OCI-M1 (cell line): ENCODE data around the gene NKX2-2.

ENCODE experiments used
- DNase-seq: peaks from one replicate; lab custom pipeline; 2025; lab: John Stamatoyannopoulos, UW

The NKX2-2 gene

DNA sequence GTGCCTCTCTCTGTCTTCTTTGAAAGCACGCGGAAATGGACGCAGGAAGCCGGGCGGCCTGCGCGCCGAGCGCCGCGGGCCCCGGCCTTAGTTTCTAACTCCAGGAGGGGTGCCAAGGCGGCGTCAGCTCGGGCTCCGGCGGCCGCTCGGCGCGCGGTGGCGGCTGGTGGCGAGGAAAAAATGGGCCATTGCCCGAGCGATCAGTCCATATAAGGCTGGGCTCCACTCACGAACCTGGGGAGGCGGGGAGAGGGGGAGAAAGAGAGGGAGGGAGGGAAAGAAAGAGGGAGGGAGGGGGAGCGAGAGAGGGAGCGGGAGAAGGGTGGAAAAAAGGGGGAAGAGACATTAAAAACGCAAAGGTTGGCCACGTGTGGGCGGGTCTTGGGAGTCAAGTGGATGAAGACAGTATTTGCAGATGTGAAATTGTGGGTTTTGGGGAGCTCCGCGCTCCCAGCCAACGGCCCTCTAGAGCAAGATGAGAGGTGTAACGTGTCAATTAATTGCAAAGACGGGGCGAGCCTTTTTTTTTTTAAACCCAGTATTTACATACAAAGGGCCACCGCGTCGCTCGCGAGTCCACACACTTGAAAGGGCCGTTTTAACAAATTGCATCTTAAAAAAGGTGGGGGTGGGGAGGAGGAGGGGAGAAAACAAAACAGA is at the start of gene NKX2-2:
TSS of gene NKX2-2 (minus strand) at position 184 of the 660 bp plus-strand sequence. CDS start 395 bp downstream, outside the sequence.
- no peak for DNase-seq

GRCh38 chr20:21562656-21563055 is 48.8 kb upstream of the NKX2-2 start:
- no peak for DNase-seq

DNA sequence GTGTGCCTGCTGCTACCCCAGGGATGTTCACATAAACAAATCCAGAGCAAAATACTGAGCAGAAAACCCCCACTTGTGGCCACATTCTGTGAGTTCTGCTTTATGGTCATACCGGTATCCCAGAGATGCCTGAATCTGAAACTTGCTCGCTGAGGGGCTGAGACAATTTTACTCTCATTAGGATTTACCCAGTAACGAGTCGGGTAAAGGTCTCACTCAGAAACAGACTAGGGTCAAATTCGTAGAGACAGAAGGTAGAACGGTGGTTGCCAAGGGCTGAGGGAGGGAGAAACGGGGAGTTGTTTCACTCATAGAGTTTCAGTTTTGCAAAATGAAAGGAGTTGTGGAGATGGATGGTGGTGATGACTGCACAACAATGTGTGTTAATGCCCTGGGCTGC is 45.4 kb upstream of the NKX2-2 start:
- no peak for DNase-seq

GRCh38 chr20:21557241-21558020 is 43.6 kb upstream of the NKX2-2 start:
- DNase-seq: no peak

- DNase-seq: no peak
Observed at GRCh38 chr20:21556398-21556797, 42.5 kb upstream of the NKX2-2 start.

- no peak for DNase-seq
Observed at GRCh38 chr20:21555470-21556120, 41.7 kb upstream of the NKX2-2 start.

GRCh38 chr20:21554985-21555384 is 41.1 kb upstream of the NKX2-2 start:
- no peak for DNase-seq

GRCh38 chr20:21554376-21554890 is 40.6 kb upstream of the NKX2-2 start:
- DNase-seq: no peak

DNA sequence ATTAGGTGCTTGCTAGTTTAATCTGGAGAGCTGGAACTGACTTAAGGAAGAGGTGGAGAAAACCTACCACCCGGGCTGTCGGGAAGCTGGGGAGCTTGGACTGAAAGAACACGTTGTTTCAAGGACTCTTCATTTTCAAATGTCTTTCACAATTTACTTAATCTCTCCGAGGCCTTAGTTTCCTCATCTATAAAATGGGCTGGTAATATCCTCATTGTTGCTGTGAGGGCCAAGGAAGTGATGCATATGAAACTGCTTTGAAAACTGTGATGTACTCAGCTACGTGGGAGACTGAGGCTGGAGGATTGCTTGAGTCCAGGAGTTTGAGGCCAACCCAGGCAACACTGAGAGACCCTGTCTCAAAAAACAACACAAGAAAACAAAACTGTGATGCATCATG is 36.7 kb upstream of the NKX2-2 start:
- no peak for DNase-seq

- no peak for DNase-seq
Observed at GRCh38 chr20:21548390-21549035, 34.6 kb upstream of the NKX2-2 start.

DNA sequence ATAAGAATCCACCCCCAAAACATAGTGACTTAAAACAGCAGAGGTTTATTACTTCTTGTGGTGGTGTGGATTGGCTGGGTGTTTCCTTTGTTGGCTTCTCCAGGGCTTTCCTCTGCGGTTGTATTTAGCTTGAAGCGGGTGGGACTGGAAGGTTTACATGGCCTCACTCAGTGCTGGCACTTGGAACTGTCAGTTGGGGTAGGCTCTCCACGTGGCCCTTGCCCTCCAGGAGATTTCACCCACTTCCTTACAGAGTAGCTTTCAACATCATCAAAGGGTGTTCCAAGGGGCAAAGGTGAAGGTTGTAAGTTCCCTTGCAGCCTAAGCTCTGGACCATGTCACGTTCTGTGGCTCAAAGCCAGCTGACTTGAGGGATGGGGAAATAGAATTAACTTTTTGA is 32.5 kb upstream of the NKX2-2 start:
- no peak for DNase-seq

DNA sequence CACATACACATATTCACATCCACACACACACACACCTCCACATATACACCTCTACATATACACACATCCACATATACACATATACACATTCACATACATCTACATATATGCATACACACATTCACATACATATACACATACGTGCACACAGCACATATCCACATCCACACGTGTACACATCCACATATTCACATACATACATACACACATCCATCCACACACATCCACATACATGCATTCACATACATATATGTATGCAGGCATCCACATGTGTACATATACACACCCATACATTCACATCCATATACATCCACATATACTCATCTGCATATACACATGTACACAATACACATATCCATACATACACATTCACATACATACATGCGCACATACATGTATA is 25.6 kb upstream of the NKX2-2 start:
- no peak for DNase-seq

DNA sequence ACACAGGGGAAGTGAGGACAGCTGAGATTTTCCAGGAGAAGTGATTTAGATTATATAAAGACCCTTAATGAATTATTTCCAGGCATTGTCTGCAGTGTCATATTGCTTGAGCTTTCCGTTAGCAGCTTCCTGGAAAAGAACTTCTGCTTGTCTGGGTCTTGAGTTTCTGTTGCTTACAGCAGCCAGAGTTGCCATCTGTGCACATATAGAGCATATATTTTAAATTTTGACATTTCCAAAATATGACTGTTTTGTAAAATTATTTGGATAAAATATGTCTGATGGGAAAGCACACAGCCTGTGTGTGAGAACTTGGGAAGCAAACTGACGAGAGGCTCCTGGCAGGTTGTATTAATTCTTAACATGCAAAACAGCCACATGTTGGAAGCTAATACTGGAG is 21.0 kb upstream of the NKX2-2 start:
- DNase-seq: no peak

- no peak for DNase-seq
Observed at GRCh38 chr20:21534453-21534852, 20.6 kb upstream of the NKX2-2 start.

GRCh38 chr20:21529863-21530262 is 16.0 kb upstream of the NKX2-2 start:
- peak; percentile 3 for DNase-seq

- no peak for DNase-seq
Observed at GRCh38 chr20:21528870-21529269, 15.0 kb upstream of the NKX2-2 start.

DNA sequence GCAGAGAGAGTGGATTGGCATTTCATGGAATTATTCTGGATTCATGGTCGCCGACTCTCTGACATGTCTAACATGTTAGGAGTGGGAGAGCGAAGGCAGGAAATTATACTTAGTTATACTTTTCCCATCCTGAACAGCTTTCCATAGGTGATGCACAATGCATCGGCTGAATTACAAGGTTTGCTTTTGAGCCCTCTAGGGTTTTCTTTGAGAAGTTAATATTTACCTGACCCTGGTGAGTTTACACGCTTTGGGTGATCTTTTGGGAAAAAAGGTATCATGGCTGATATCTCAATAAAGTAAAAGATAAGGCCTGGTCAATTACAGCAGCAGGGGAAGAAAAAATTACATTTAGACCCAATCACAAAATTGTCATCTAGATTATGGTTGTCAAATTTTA is 14.0 kb upstream of the NKX2-2 start:
- DNase-seq: no peak

DNA sequence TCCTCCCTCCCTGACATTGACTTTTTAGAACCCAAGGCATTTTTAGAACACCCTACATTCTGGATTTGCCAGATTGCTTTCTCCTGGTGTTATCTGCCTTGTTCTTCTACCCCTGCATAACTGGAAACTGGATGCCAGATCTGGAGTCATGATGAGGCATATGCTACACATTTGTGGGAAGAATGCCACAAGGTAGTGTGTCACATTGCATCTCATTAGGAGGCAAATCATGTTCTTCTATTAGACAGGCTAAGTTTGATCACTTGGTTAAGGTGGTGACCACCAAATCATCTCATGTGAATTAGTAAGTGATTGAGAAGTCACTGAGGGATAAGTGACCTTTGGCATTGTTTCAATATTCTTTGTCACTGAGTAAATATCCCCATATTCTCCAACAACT is 12.9 kb upstream of the NKX2-2 start:
- DNase-seq: no peak

GRCh38 chr20:21523895-21524294 is 10.0 kb upstream of the NKX2-2 start:
- DNase-seq: no peak

DNA sequence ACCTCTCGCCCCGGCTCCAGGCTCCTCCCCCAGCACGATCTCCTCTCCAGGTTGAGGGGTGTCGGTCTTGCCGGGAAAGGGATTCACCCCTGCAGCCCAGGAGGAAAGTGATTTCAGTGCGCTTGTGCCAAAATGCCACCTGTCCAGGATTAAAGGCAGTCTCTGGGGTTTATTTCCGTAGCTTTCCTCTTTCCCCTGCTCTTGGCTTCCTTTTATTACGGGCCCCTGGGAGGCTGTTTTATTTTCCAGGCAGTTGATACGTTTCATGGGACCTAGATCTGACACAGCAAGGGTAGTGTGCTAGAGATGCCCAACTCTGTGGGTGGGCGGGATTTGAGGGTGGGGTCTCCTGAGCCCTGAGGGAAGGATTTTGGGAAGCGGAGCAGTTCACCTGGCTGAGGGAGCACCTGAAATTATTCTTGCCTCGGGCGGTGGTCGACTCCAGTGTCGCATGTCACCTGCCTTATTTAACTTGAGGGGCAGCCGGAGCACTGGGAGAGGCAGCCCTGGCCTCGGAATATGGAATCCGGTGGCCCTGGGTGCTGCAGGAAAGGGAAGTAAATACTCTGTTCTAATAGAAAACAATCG is 9.5 kb upstream of the NKX2-2 start:
- DNase-seq: no peak

DNA sequence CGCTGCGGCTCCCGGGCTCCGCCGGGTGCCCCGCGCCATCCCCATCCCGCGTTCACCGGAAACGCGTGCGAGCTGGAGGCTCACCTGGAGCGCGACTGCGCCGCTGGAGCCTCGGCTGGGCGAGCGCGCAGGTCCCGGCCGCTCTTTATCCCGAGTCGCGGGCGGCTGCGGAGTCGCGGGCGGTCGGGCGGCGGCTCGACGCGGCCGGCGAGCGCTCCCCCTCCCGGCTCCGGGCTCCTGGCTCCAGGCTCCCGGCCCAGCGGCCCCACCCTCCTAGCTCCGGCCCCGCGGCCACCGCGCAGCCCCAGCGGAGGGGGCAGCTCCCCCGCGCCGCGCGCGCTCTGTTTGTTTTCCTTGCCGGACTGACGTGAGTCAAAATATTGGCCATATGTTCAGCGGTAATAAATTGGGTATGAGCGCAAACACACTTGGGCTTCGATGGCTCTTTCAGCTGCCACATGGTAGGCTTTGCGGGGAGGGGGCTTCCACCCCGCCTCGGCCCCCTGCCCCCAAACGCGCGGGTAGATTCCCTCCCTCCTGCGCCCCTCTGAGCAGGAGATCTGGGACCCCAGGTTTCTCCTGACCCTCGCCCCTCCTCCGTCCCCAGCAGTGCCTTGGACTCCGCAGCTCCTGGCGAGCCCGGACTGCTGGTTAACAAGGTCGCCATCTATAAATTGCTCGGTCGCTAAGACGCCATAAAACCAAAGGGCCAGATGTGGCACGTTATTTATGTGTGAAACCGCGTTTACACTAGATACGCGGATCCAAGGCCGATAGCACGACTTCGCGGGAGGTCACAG is 8.8 kb upstream of the NKX2-2 start:
- no peak for DNase-seq
